Testis (tissue), 3 donors: ENCODE data around the gene CPEB1. TPM values are rescaled to one million over a fixed set of nuclear protein-coding genes. Genes with fewer than 3 reads are reported as not detected.

Experiments used
- DNase-seq: peaks from one replicate; pipeline ENCODE4 v3.0.0-alpha.2; 2019
- H3K27ac ChIP-seq, 2 donors: fragments of 200-600 bp; sonication (generic); one replicate each; pipeline ENCODE4 v1.5.1; 2019
- H3K27me3 ChIP-seq: fragments of 200-600 bp; sonication (generic); one replicate; pipeline ENCODE4 v1.5.1; 2019
- H3K36me3 ChIP-seq: fragments of 200-600 bp; sonication (generic); one replicate; pipeline ENCODE4 v1.5.1; 2017; ENCODE audit warnings: low read depth; ENCODE audit errors: missing control alignments
- H3K4me1 ChIP-seq: fragments of 200-600 bp; sonication (generic); one replicate; pipeline ENCODE4 v1.5.1; 2019
- H3K4me3 ChIP-seq, 2 donors: fragments of 200-600 bp; sonication (generic); one replicate each; pipeline ENCODE4 v1.5.1; 2017 to 2019
- H3K9me3 ChIP-seq: fragments of 200-600 bp; sonication (generic); one replicate; pipeline ENCODE4 v1.5.1; 2017
- POLR2A ChIP-seq: fragments of 450-650 bp; IDR thresholded peaks from one replicate; pipeline ENCODE4 v1.6.1; 2017; ENCODE audit warnings: antibody characterized with exemption, mild to moderate bottlenecking, moderate library complexity
- WGBS, 2 donors: methylation state at CpG; one replicate each; pipeline ENCODE4 v1.1.5; 2018; 5-methylcytosine and 5-hydroxymethylcytosine counted together
- intact Hi-C: fragments of 100-400 bp; cut with DNase I; formaldehyde crosslinking; loops from one replicate; pipeline ENCODE4 v1.15.1; 2023; ENCODE audit warnings: low total_unique reads
- polyA plus RNA-seq: library from polyadenylated mRNA; stranded (reverse); fragments of 350-450 nt; fragmentation: Illumina TruSeq; extraction: RNeasy Lipid Tissue Mini Kit (QIAGEN cat#74804); gene quantifications from one replicate; pipeline ENCODE4 v1.2.3, GENCODE V29; 2014; ENCODE audit warnings: low read depth, low replicate concordance; ENCODE audit not compliant: insufficient read depth
- total RNA-seq, 2 donors: library from RNA; depleted of rRNA; stranded (reverse); fragments of >200 nt; gene quantifications; one replicate each; pipeline ENCODE4 v1.2.3, GENCODE V29; 2016
- TF ChIP-seq, protein P1 (sequence below), 3 experiments: fragments of 450-650 bp in 2 of 3; fragments of 200-600 bp in 1 of 3; sonication (generic) in 1 of 3; IDR thresholded peaks; one replicate each; pipeline ENCODE4 v1.5.1; 2016 to 2019; ENCODE audit warnings: antibody characterized with exemption in 3 of 3, mild to moderate bottlenecking in 2 of 3, moderate library complexity in 1 of 3

Gene CPEB1
- total and polyA plus RNA-seq, 3 donors from 2014 or later = 60.8 to 89.1 (median 74.3) TPM

DNA sequence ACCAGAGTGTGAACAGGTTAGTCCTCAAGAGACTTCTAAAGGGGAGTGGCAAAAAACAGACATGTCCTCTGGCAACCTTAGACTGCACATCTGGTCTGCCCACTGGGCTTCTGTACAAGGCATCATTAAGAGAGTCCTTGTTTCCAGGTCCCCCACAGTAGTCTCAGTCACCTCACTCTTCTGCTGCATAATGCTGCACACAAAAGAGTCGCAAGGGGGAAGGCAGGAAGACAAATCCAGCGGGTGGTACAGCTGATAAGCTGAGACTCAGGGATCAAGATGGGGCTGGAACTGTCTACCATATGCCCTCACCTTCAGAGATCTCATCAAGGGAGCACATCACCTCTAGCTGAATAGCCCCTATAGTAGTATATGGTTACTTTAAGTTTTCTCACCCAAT lies 79.5 kb downstream of the CPEB1 start:
- WGBS, 2 donors = 91 to 95% methylated on average over 2 of the region's 2 CpGs
- intact Hi-C loops = no loop called here
- Histone ChIP-seq H3K36me3 (no peaks in the 10 kb centered on the region), H3K4me3 (no peak overlapping the region), H3K4me1 (peaks cover 5% of the 10 kb centered on the region), H3K27ac (no peak overlapping the region), H3K27me3 (no peaks in the 10 kb centered on the region), H3K9me3 (no peaks in the 10 kb centered on the region)
- no peak for TF ChIP-seq POLR2A
- TF ChIP-seq, protein P1, sequence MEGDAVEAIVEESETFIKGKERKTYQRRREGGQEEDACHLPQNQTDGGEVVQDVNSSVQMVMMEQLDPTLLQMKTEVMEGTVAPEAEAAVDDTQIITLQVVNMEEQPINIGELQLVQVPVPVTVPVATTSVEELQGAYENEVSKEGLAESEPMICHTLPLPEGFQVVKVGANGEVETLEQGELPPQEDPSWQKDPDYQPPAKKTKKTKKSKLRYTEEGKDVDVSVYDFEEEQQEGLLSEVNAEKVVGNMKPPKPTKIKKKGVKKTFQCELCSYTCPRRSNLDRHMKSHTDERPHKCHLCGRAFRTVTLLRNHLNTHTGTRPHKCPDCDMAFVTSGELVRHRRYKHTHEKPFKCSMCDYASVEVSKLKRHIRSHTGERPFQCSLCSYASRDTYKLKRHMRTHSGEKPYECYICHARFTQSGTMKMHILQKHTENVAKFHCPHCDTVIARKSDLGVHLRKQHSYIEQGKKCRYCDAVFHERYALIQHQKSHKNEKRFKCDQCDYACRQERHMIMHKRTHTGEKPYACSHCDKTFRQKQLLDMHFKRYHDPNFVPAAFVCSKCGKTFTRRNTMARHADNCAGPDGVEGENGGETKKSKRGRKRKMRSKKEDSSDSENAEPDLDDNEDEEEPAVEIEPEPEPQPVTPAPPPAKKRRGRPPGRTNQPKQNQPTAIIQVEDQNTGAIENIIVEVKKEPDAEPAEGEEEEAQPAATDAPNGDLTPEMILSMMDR (IDR thresholded peaks at IDR 0.05) = no peak
- no peak for DNase-seq

DNA sequence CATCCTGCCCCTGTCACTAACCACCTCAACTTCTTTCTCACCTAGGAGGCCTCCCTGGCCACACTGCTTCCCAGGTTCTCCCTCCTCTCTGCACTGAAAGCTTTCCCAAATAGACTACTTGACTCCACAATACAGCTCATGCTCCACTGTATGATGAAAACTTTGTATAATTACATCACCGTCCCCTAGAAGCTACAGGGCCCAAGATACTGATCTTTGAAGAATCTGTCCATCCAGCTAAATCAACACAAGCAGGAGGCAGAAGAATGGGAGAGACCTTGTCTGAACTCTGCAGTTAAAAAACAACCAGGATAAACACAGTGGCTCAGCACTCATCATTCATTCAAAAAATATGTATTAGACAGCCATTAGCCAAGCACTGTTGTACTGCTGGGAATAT lies 80.5 kb downstream of the CPEB1 start:
- TF ChIP-seq, protein P1 (IDR thresholded peaks at IDR 0.05) = no peak
- no peak for TF ChIP-seq POLR2A
- Histone ChIP-seq H3K9me3 (no peaks in the 10 kb centered on the region), H3K27ac (no peak overlapping the region), H3K36me3 (no peaks in the 10 kb centered on the region), H3K4me1 (no peaks in the 10 kb centered on the region), H3K4me3 (no peak overlapping the region), H3K27me3 (no peaks in the 10 kb centered on the region)
- WGBS, 2 donors = 91 to 93% methylated on average over 1 of the region's 1 CpG
- no peak for DNase-seq
- intact Hi-C loops = no loop called here

DNA sequence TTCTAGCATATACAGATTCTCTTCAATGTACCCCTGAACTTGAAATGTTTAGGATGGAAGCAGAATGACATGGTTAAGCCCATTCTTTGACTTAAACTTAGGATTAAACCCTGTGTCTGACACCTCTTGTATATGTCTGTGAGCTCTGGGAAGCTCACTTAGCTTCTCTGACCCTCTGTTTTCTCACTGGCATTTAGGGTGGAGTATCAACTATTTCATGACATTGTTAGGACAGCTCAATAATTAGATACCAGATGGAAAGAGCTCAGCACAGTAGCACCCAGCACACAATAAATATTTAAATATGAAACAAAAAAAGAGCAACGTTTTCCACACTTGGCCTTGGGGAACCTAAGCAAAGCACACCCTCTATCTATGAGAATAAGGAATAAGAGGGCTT lies 88.7 kb downstream of the CPEB1 start:
- no peaks in the 10 kb centered on the region for H3K27me3 ChIP-seq
- no peaks in the 10 kb centered on the region for H3K4me1 ChIP-seq
- H3K9me3 ChIP-seq = no peaks in the 10 kb centered on the region
- H3K27ac ChIP-seq = no peak overlapping the region
- no peak for DNase-seq
- intact Hi-C loops = no loop called here
- H3K36me3 ChIP-seq = no peaks in the 10 kb centered on the region
- TF ChIP-seq, protein P1 (IDR thresholded peaks at IDR 0.05) = no peak
- no peak for TF ChIP-seq POLR2A
- WGBS, 2 donors = 60 to 65% methylated on average over 1 of the region's 1 CpG
- H3K4me3 ChIP-seq = no peak overlapping the region

DNA sequence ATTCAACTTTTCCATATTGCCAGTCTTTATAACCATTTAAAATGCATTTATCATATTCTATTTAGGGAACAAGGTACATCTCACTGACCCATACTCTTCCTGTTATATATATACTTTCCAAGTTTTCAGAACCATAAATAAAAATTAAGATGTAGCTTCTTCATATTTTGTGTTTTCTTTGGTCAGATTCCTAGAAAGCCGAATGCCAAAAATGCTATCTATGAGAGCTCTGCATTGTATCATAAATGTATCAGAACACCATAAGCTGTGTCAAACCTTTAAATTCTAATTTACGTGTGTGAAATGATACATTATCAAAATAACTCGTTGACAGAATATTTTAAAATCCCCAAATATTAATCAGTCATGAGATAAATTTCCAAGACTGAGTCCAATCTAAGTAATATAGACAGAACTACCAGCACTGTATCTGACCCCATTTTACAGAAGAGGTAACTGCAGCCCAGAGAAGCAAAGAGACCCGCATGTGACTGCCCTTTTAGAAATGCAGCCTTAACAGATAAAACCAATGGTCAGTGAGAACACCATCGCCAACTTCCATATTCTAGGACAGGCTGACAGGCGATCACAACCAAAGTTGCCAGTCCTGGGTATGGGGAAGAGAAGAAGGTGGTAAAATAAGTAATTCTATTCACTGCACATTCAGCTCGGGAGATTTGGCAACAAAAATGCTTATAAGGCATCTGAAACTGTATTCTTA lies 90.7 kb downstream of the CPEB1 start:
- Histone ChIP-seq H3K27ac (no peak overlapping the region), H3K4me1 (no peaks in the 10 kb centered on the region), H3K36me3 (no peaks in the 10 kb centered on the region), H3K4me3 (no peak overlapping the region), H3K9me3 (no peaks in the 10 kb centered on the region), H3K27me3 (no peaks in the 10 kb centered on the region)
- no peak for DNase-seq
- TF ChIP-seq, protein P1 (IDR thresholded peaks at IDR 0.05) = no peak
- TF ChIP-seq POLR2A = no peak
- intact Hi-C loops = no loop called here
- whole genome bisulfite sequencing, 2 donors = 81 to 82% methylated on average over 7 of the region's 7 CpGs

DNA sequence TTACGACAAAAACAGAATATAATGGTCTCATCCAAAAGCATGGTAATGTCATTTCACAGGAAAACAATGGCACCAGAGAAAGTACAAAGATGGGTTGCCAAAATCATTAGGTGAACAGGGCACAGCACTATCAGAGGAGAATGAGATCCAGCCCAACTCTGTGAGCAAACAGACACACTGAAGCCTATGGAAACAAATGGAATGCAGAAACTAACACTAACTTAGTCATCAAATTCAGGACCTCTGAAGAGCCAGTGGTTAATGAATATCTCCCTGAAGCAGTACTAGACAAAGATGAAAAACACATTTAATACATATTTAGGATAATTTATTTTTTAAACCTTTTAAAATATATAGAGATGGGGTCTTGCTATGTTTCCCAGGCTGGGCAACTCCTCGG lies 92.3 kb downstream of the CPEB1 start:
- Histone ChIP-seq H3K27ac (no peak overlapping the region), H3K27me3 (no peaks in the 10 kb centered on the region), H3K9me3 (no peaks in the 10 kb centered on the region), H3K36me3 (no peaks in the 10 kb centered on the region), H3K4me3 (no peak overlapping the region), H3K4me1 (no peaks in the 10 kb centered on the region)
- WGBS, 2 donors = 93 to 95% methylated on average over 2 of the region's 2 CpGs
- TF ChIP-seq, protein P1 (IDR thresholded peaks at IDR 0.05) = no peak
- intact Hi-C loops = no loop called here
- no peak for DNase-seq
